ENCODE data around the gene STK32B.

- TF ChIP-seq CTCF (conservative IDR thresholded peaks at IDR 0.05; ENCODE audit: low read depth, low read length) (no peak), EZH2phosphoT487 (IDR thresholded peaks at IDR 0.05; ENCODE audit: borderline replicate concordance, low read length) (no peak)
Observed at GRCh38 chr4:5456296-5456845, 405.1 kb downstream of the STK32B start.
